H9 (cell line): ENCODE results near the gene MMD2. TPM values are rescaled to one million over a fixed set of nuclear protein-coding genes. Genes with fewer than 3 reads are reported as not detected.

Experiments used
- DNase-seq: peaks from one replicate; pipeline ENCODE4 v3.0.0-alpha.2; 2017
- H2AFZ ChIP-seq: one replicate; pipeline ENCODE4 v1.6.1; 2013; ENCODE audit warnings: mild to moderate bottlenecking, low read length, control low read depth, moderate library complexity
- H2AK5ac ChIP-seq: 2 replicates; pipeline ENCODE4 v1.6.1; 2013; ENCODE audit warnings: low read length, control low read depth, mixed read lengths; ENCODE audit not compliant: insufficient read length
- H2BK120ac ChIP-seq: one replicate; pipeline ENCODE4 v1.6.1; 2013; ENCODE audit warnings: low read depth, mild to moderate bottlenecking, low read length, control low read depth, inconsistent platforms; ENCODE audit not compliant: poor library complexity, severe bottlenecking
- H2BK12ac ChIP-seq: 2 replicates; pipeline ENCODE4 v1.6.1; 2013; ENCODE audit warnings: low read length, control low read depth, mixed read lengths, low read depth; ENCODE audit not compliant: insufficient read length
- H2BK15ac ChIP-seq: 2 replicates; pipeline ENCODE4 v1.6.1; 2013; ENCODE audit warnings: low read depth, low read length, control low read depth
- H2BK20ac ChIP-seq: one replicate; pipeline ENCODE4 v1.6.1; 2013; ENCODE audit warnings: low read depth, mild to moderate bottlenecking, low read length, control low read depth, inconsistent platforms; ENCODE audit not compliant: poor library complexity, severe bottlenecking
- H2BK5ac ChIP-seq: 2 replicates; pipeline ENCODE4 v1.6.1; 2013; ENCODE audit warnings: low read length, control low read depth, mixed read lengths; ENCODE audit not compliant: insufficient read length
- H3K14ac ChIP-seq: 2 replicates; pipeline ENCODE4 v1.6.1; 2013; ENCODE audit warnings: low read length, control low read depth; ENCODE audit not compliant: insufficient read depth
- H3K18ac ChIP-seq: 2 replicates; pipeline ENCODE4 v1.6.1; 2013; ENCODE audit warnings: low read depth, mild to moderate bottlenecking, mixed read lengths, low read length, control low read depth; ENCODE audit not compliant: insufficient read length
- H3K23ac ChIP-seq: 2 replicates; pipeline ENCODE4 v1.6.1; 2013; ENCODE audit warnings: low read length, control low read depth, mixed read lengths, low read depth; ENCODE audit not compliant: insufficient read length
- H3K23me2 ChIP-seq: 2 replicates; pipeline ENCODE4 v1.6.1; 2013; ENCODE audit warnings: low read depth, mild to moderate bottlenecking, mixed read lengths, low read length, control low read depth; ENCODE audit not compliant: insufficient read length, poor library complexity, severe bottlenecking
- H3K27ac ChIP-seq: 2 replicates; pipeline ENCODE4 v1.5.1; 2013; ENCODE audit warnings: low read length, control low read depth, mixed read lengths, low read depth; ENCODE audit not compliant: insufficient read length
- H3K27me3 ChIP-seq: 2 replicates; pipeline ENCODE4 v1.6.1; 2013; ENCODE audit warnings: low read length, control low read depth, inconsistent platforms; ENCODE audit not compliant: insufficient read depth
- H3K4ac ChIP-seq: 2 replicates; pipeline ENCODE4 v1.6.1; 2013; ENCODE audit warnings: low read depth, mild to moderate bottlenecking, control low read depth, inconsistent platforms, low read length, moderate library complexity
- H3K4me1 ChIP-seq: 2 replicates; pipeline ENCODE4 v1.6.1; 2013; ENCODE audit warnings: low read length, control low read depth, inconsistent platforms; ENCODE audit not compliant: insufficient read depth
- H3K4me2 ChIP-seq: 2 replicates; pipeline ENCODE4 v1.6.1; 2013; ENCODE audit warnings: low read length, control low read depth, mixed read lengths; ENCODE audit not compliant: insufficient read length, insufficient read depth
- H3K56ac ChIP-seq: 2 replicates; pipeline ENCODE4 v1.6.1; 2013; ENCODE audit warnings: low read depth, mild to moderate bottlenecking, mixed read lengths, low read length, control low read depth; ENCODE audit not compliant: insufficient read length
- H3K79me1 ChIP-seq: 2 replicates; pipeline ENCODE4 v1.6.1; 2013; ENCODE audit warnings: low read depth, mild to moderate bottlenecking, moderate library complexity, low read length, control low read depth, inconsistent platforms; ENCODE audit not compliant: insufficient read depth, poor library complexity, severe bottlenecking
- H3K79me2 ChIP-seq: 2 replicates; pipeline ENCODE4 v1.6.1; 2013; ENCODE audit warnings: low read length, control low read depth, inconsistent platforms; ENCODE audit not compliant: insufficient read depth
- H3K9ac ChIP-seq: 2 replicates; pipeline ENCODE4 v1.6.1; 2013; ENCODE audit warnings: low read length, control low read depth, mixed read lengths; ENCODE audit not compliant: insufficient read length; ENCODE audit errors: extremely low read depth
- H3K9me3 ChIP-seq: one replicate; pipeline ENCODE4 v1.6.1; 2013; ENCODE audit warnings: low read depth, low read length, inconsistent platforms; ENCODE audit not compliant: control insufficient read depth
- H3T11ph ChIP-seq: one replicate; pipeline ENCODE4 v1.6.1; 2013; ENCODE audit warnings: mild to moderate bottlenecking, low read length, control low read depth, inconsistent platforms
- H4K20me1 ChIP-seq: one replicate; pipeline ENCODE4 v1.6.1; 2013; ENCODE audit not compliant: control insufficient read depth, insufficient read length, insufficient read depth
- H4K5ac ChIP-seq: 2 replicates; pipeline ENCODE4 v1.6.1; 2013; ENCODE audit warnings: low read depth, mild to moderate bottlenecking, mixed read lengths, low read length, control low read depth; ENCODE audit not compliant: insufficient read length
- H4K8ac ChIP-seq: replicated peaks from 2 replicates; pipeline ENCODE4 v1.6.1; 2013; ENCODE audit warnings: low read length, control low read depth, mixed read lengths, low read depth; ENCODE audit not compliant: insufficient read length
- H4K91ac ChIP-seq: 2 replicates; pipeline ENCODE4 v1.6.1; 2013; ENCODE audit warnings: low read depth, mild to moderate bottlenecking, moderate library complexity, mixed read lengths, low read length, control low read depth; ENCODE audit not compliant: insufficient read length
- H3K27ac Mint-ChIP-seq, 3 experiments: 2 replicates in 2 of 3; 3 replicates in 1 of 3; pipeline ENCODE4 v1.8.0; 2020 to 2021; ENCODE audit warnings: mixed read lengths in 3 of 3, mild to moderate bottlenecking in 1 of 3, moderate library complexity in 1 of 3
- H3K27me3 Mint-ChIP-seq: 2 replicates; pipeline ENCODE4 v1.8.0; 2021; ENCODE audit warnings: low read depth, mild to moderate bottlenecking, moderate library complexity, mixed read lengths
- H3K36me3 Mint-ChIP-seq, 3 experiments: 2 replicates in 2 of 3; 3 replicates in 1 of 3; pipeline ENCODE4 v1.8.0; 2020 to 2021; ENCODE audit warnings: low read depth in 3 of 3, mixed read lengths in 3 of 3; ENCODE audit not compliant: insufficient read depth in 1 of 3
- H3K4me1 Mint-ChIP-seq, 2 experiments: 2 replicates each; pipeline ENCODE4 v1.8.0; 2020; ENCODE audit warnings: mixed read lengths in 2 of 2
- H3K4me3 Mint-ChIP-seq, 2 experiments: 2 replicates in 1 of 2; 3 replicates in 1 of 2; pipeline ENCODE4 v1.8.0; 2020 to 2021; ENCODE audit warnings: mild to moderate bottlenecking in 2 of 2, mixed read lengths in 2 of 2, moderate library complexity in 1 of 2
- H3K9me3 Mint-ChIP-seq, 2 experiments: 2 replicates in 1 of 2; 3 replicates in 1 of 2; pipeline ENCODE4 v1.8.0; 2020; ENCODE audit warnings: mild to moderate bottlenecking in 2 of 2, mixed read lengths in 2 of 2, moderate library complexity in 1 of 2
- CTCF ChIP-seq: fragments of 200-600 bp; sonication (generic); conservative IDR thresholded peaks from 3 replicates; pipeline ENCODE4 v1.8.0; 2021; ENCODE audit warnings: antibody characterized with exemption, mild to moderate bottlenecking
- WGBS: extraction: QIAGEN DNeasy Blood & Tissue Kit; methylation state at CpG from one replicate; pipeline ENCODE4 v1.1.7; 2013; ENCODE audit warnings: missing lambda C conversion rate, low lambda C conversion rate, mixed read lengths; ENCODE audit not compliant: insufficient read length; ENCODE audit errors: extremely low coverage; 5-methylcytosine and 5-hydroxymethylcytosine counted together
- total RNA-seq: library from RNA; stranded (reverse); gene quantifications from 2 replicates; pipeline ENCODE4 v1.2.1, GENCODE V29; 2021

The MMD2 gene
- total RNA-seq, 1 experiment from 2014 or later: 0.20 TPM

GRCh38 chr7:4919969-4920766 lies 38.8 kb downstream of the MMD2 start:
- no peak overlapping the region; the same call in 1 of the 2 replicates for H3K14ac ChIP-seq
- H2BK5ac ChIP-seq: no peak overlapping the region
- H3K9me3 Mint-ChIP-seq: peaks cover 0 to 3% of the 10 kb centered on the region in 2 experiments; a peak in 2 of 5 replicates
- no peak overlapping the region for H2AFZ ChIP-seq
- H4K91ac ChIP-seq: no peak overlapping the region
- H2BK15ac ChIP-seq: no peak overlapping the region
- no peak overlapping the region for H2BK12ac ChIP-seq
- peaks cover 8% of the 10 kb centered on the region for H3K27me3 Mint-ChIP-seq
- H3K18ac ChIP-seq: no peak overlapping the region
- no peak overlapping the region for H3K27ac Mint-ChIP-seq
- no peaks in the 10 kb centered on the region for H3K27me3 ChIP-seq
- no peak overlapping the region for H3K56ac ChIP-seq
- no peaks in the 10 kb centered on the region for H3K4me1 Mint-ChIP-seq
- no peak for DNase-seq
- no peaks in the 10 kb centered on the region for H3K79me2 ChIP-seq
- no peak overlapping the region for H3T11ph ChIP-seq
- no peak overlapping the region for H3K23ac ChIP-seq
- no peak overlapping the region for H3K9ac ChIP-seq
- no peak overlapping the region for H2AK5ac ChIP-seq
- no peak overlapping the region for H4K5ac ChIP-seq
- no peaks in the 10 kb centered on the region for H3K9me3 ChIP-seq
- no peak overlapping the region for H3K4ac ChIP-seq
- H3K4me3 Mint-ChIP-seq: no peak overlapping the region
- H3K23me2 ChIP-seq: no peaks in the 10 kb centered on the region
- no CpG with 5 or more reads among the region's 19 CpGs for whole genome bisulfite sequencing
- no peak overlapping the region for H4K8ac ChIP-seq
- H3K36me3 Mint-ChIP-seq: no peaks in the 10 kb centered on the region
- no peak overlapping the region for H2BK120ac ChIP-seq
- H3K4me2 ChIP-seq: no peak overlapping the region
- no peaks in the 10 kb centered on the region for H4K20me1 ChIP-seq
- H3K79me1 ChIP-seq: no peaks in the 10 kb centered on the region
- no peak for TF ChIP-seq CTCF
- H3K27ac ChIP-seq: no peak overlapping the region
- no peak overlapping the region for H2BK20ac ChIP-seq
- no peaks in the 10 kb centered on the region for H3K4me1 ChIP-seq
